ENCODE results near the gene ARL3.

Gene ARL3

GRCh38 chr10:102644646-102645387 is 69.4 kb downstream of the ARL3 start:
- peak; percentile 56 to 87 for DNase-seq (ENCODE audit: low spot score in 2 of 2)
- no peaks in the 10 kb centered on the region for H3K27me3 ChIP-seq (ENCODE audit: low read depth)
- H3K4me1 ChIP-seq: peaks cover 10% of the 10 kb centered on the region
- peaks cover 7% of the 10 kb centered on the region for H3K36me3 ChIP-seq (replicated peaks)
- in situ Hi-C loops (cut with MboI; ENCODE audit: low sequenced_read_pairs): no loop called here
- no peaks in the 10 kb centered on the region for H3K9me3 ChIP-seq
- peak overlapping the region; percentile 62 for H3K4me3 ChIP-seq

GRCh38 chr10:102644066-102644645 is 70.0 kb downstream of the ARL3 start, which contains the start of gene TRIM8:
Gene TRIM8, plus strand, starts transcription at chr10:102644479. Its CDS starts 139 bp downstream, at chr10:102644618.
- in situ Hi-C loops (cut with MboI; ENCODE audit: low sequenced_read_pairs): no loop called here
- H3K4me3 ChIP-seq: peak within 1 kb of the TSS; percentile 62
- H3K27me3 ChIP-seq (ENCODE audit: low read depth): no peaks in the 10 kb centered on the region
- no peaks in the 10 kb centered on the region for H3K9me3 ChIP-seq
- DNase-seq (ENCODE audit: low spot score in 2 of 2): peak in 1 of 2 experiments; percentile 56
- peaks cover 7% of the 10 kb centered on the region for H3K36me3 ChIP-seq (replicated peaks)
- peaks cover 10% of the 10 kb centered on the region for H3K4me1 ChIP-seq

GRCh38 chr10:102643336-102644065 is 70.7 kb downstream of the ARL3 start:
- peak overlapping the region; percentile 62 for H3K4me3 ChIP-seq

GRCh38 chr10:102642736-102643335 is 71.4 kb downstream of the ARL3 start:
- Histone ChIP-seq H3K4me1 (peaks cover 10% of the 10 kb centered on the region), H3K9me3 (no peaks in the 10 kb centered on the region), H3K36me3 (replicated peaks) (peaks cover 5% of the 10 kb centered on the region; the same call in 1 of the 2 replicates), H3K27me3 (ENCODE audit: low read depth) (no peaks in the 10 kb centered on the region), H3K4me3 (peak overlapping the region; percentile 61)
- DNase-seq (ENCODE audit: low spot score in 2 of 2): peak; percentile 34 to 62
- in situ Hi-C loops (cut with MboI; ENCODE audit: low sequenced_read_pairs): no loop called here

More at GRCh38 chr10:102643336-102644065, 70.7 kb downstream of the ARL3 start:
- peaks cover 10% of the 10 kb centered on the region for H3K4me1 ChIP-seq
- H3K9me3 ChIP-seq: no peaks in the 10 kb centered on the region
- H3K27me3 ChIP-seq (ENCODE audit: low read depth): no peaks in the 10 kb centered on the region
- peak; percentile 62 to 74 for DNase-seq (ENCODE audit: low spot score in 2 of 2)
- H3K36me3 ChIP-seq (replicated peaks): peaks cover 7% of the 10 kb centered on the region
- in situ Hi-C loops (cut with MboI; ENCODE audit: low sequenced_read_pairs): no loop called here

GRCh38 chr10:102641880-102642735 is 72.1 kb downstream of the ARL3 start:
- Histone ChIP-seq H3K27me3 (ENCODE audit: low read depth) (no peaks in the 10 kb centered on the region), H3K4me3 (peak overlapping the region; percentile 61), H3K36me3 (replicated peaks) (peaks cover 5% of the 10 kb centered on the region; the same call in 1 of the 2 replicates), H3K4me1 (peaks cover 9% of the 10 kb centered on the region), H3K9me3 (no peaks in the 10 kb centered on the region)
- in situ Hi-C loops (cut with MboI; ENCODE audit: low sequenced_read_pairs): no loop called here
- DNase-seq (ENCODE audit: low spot score in 2 of 2): peak; percentile 96 to 100

- in situ Hi-C loops (cut with MboI; ENCODE audit: low sequenced_read_pairs): no loop called here
- DNase-seq (ENCODE audit: low spot score in 2 of 2): no peak
- H3K4me1 ChIP-seq: peaks cover 5% of the 10 kb centered on the region
These were observed 72.8 kb downstream of the ARL3 start for GRCh38 chr10:102641402-102641801.

GRCh38 chr10:102639537-102639936 is 74.7 kb downstream of the ARL3 start:
- H3K36me3 ChIP-seq (replicated peaks): no peaks in the 10 kb centered on the region
- H3K9me3 ChIP-seq: no peaks in the 10 kb centered on the region
- no peaks in the 10 kb centered on the region; the same call in 1 of the 2 replicates for H3K27me3 ChIP-seq (ENCODE audit: low read depth)
- DNase-seq (ENCODE audit: low spot score in 2 of 2): no peak
- peaks cover 5% of the 10 kb centered on the region for H3K4me1 ChIP-seq
- no peak overlapping the region for H3K4me3 ChIP-seq
- in situ Hi-C loops (cut with MboI; ENCODE audit: low sequenced_read_pairs): no loop called here

More at GRCh38 chr10:102641402-102641801, 72.8 kb downstream of the ARL3 start:
- no peaks in the 10 kb centered on the region; the same call in 1 of the 2 replicates for H3K36me3 ChIP-seq (replicated peaks)
- no peaks in the 10 kb centered on the region; the same call in 1 of the 2 replicates for H3K27me3 ChIP-seq (ENCODE audit: low read depth)
- H3K4me3 ChIP-seq: peak overlapping the region; percentile 61
- no peaks in the 10 kb centered on the region for H3K9me3 ChIP-seq

- no peak for DNase-seq (ENCODE audit: low spot score in 2 of 2)
- H3K4me3 ChIP-seq: no peak overlapping the region
- no peaks in the 10 kb centered on the region; the same call in 1 of the 2 replicates for H3K36me3 ChIP-seq (replicated peaks)
- no peaks in the 10 kb centered on the region; the same call in 1 of the 2 replicates for H3K27me3 ChIP-seq (ENCODE audit: low read depth)
- in situ Hi-C loops (cut with MboI; ENCODE audit: low sequenced_read_pairs): no loop called here
- H3K4me1 ChIP-seq: no peaks in the 10 kb centered on the region
- no peaks in the 10 kb centered on the region for H3K9me3 ChIP-seq
These were observed 78.8 kb downstream of the ARL3 start for GRCh38 chr10:102635377-102635776.

GRCh38 chr10:102634686-102635085 is 79.5 kb downstream of the ARL3 start:
- Histone ChIP-seq H3K4me1 (no peaks in the 10 kb centered on the region; the same call in 1 of the 2 replicates), H3K27me3 (ENCODE audit: low read depth) (no peaks in the 10 kb centered on the region; the same call in 1 of the 2 replicates), H3K4me3 (no peak overlapping the region), H3K9me3 (no peaks in the 10 kb centered on the region), H3K36me3 (replicated peaks) (no peaks in the 10 kb centered on the region; the same call in none of the 2 replicates)
- no peak for DNase-seq (ENCODE audit: low spot score in 2 of 2)
- in situ Hi-C loops (cut with MboI; ENCODE audit: low sequenced_read_pairs): no loop called here

GRCh38 chr10:102633848-102634247 is 80.3 kb downstream of the ARL3 start:
- H3K4me3 ChIP-seq: no peak overlapping the region
- no peak for DNase-seq (ENCODE audit: low spot score in 2 of 2)
- H3K9me3 ChIP-seq: no peaks in the 10 kb centered on the region
- in situ Hi-C loops (cut with MboI; ENCODE audit: low sequenced_read_pairs): no loop called here
- no peaks in the 10 kb centered on the region; the same call in none of the 2 replicates for H3K36me3 ChIP-seq (replicated peaks)
- H3K4me1 ChIP-seq: peaks cover 5% of the 10 kb centered on the region
- no peaks in the 10 kb centered on the region; the same call in 1 of the 2 replicates for H3K27me3 ChIP-seq (ENCODE audit: low read depth)

- H3K27me3 ChIP-seq (ENCODE audit: low read depth): no peaks in the 10 kb centered on the region; the same call in 1 of the 2 replicates
- no peaks in the 10 kb centered on the region; the same call in none of the 2 replicates for H3K36me3 ChIP-seq (replicated peaks)
- DNase-seq (ENCODE audit: low spot score in 2 of 2): no peak
- H3K4me1 ChIP-seq: peaks cover 6% of the 10 kb centered on the region
- in situ Hi-C loops (cut with MboI; ENCODE audit: low sequenced_read_pairs): no loop called here
- no peaks in the 10 kb centered on the region for H3K9me3 ChIP-seq
- no peak overlapping the region for H3K4me3 ChIP-seq
These were observed 80.9 kb downstream of the ARL3 start for GRCh38 chr10:102633287-102633686.

GRCh38 chr10:102632394-102633111 is 81.6 kb downstream of the ARL3 start:
- in situ Hi-C loops (cut with MboI; ENCODE audit: low sequenced_read_pairs): no loop called here
- Histone ChIP-seq H3K36me3 (replicated peaks) (no peaks in the 10 kb centered on the region; the same call in none of the 2 replicates), H3K4me1 (peaks cover 13% of the 10 kb centered on the region), H3K27me3 (ENCODE audit: low read depth) (no peaks in the 10 kb centered on the region; the same call in 1 of the 2 replicates), H3K9me3 (no peaks in the 10 kb centered on the region), H3K4me3 (no peak overlapping the region)
- DNase-seq (ENCODE audit: low spot score in 2 of 2): no peak
